MM.1S (cell line): ENCODE measurements around the gene NUDT8.

Experiments used
- DNase-seq: peaks from one replicate; pipeline ENCODE4 v3.0.0-alpha.2; 2015
- H2AFZ ChIP-seq: fragments of 300-600 bp; sonication (generic); 2 replicates; pipeline ENCODE4 v1.6.0; 2016; ENCODE audit warnings: antibody characterized with exemption, low read length
- H3F3A ChIP-seq: fragments of 300-600 bp; sonication (generic); 2 replicates; pipeline ENCODE4 v1.6.1; 2016; ENCODE audit warnings: mild to moderate bottlenecking, antibody characterized with exemption, low read length, moderate library complexity, mixed read lengths; ENCODE audit not compliant: insufficient read depth
- H3K27ac ChIP-seq: fragments of 300-600 bp; sonication (generic); 2 replicates; pipeline ENCODE4 v1.5.1; 2016; ENCODE audit warnings: mild to moderate bottlenecking, low read length
- H3K27me3 ChIP-seq: fragments of 300-600 bp; sonication (generic); replicated peaks from 2 replicates; pipeline ENCODE4 v1.6.0; 2016; ENCODE audit warnings: low read length; ENCODE audit not compliant: insufficient read depth
- H3K36me3 ChIP-seq: fragments of 300-600 bp; sonication (generic); replicated peaks from 2 replicates; pipeline ENCODE4 v1.6.1; 2016; ENCODE audit warnings: mild to moderate bottlenecking, low read length, mixed read lengths; ENCODE audit not compliant: insufficient read depth
- H3K4me1 ChIP-seq: fragments of 300-600 bp; sonication (generic); 2 replicates; pipeline ENCODE4 v1.6.1; 2016; ENCODE audit warnings: low read length, mixed read lengths
- H3K4me2 ChIP-seq: fragments of 300-600 bp; sonication (generic); 2 replicates; pipeline ENCODE4 v1.6.0; 2016; ENCODE audit warnings: low read depth, low read length
- H3K4me3 ChIP-seq: fragments of 300-600 bp; sonication (generic); 2 replicates; pipeline ENCODE4 v1.5.1; 2016; ENCODE audit warnings: low read length, mixed read lengths
- H3K79me2 ChIP-seq: fragments of 300-600 bp; sonication (generic); 2 replicates; pipeline ENCODE4 v1.6.1; 2016; ENCODE audit warnings: mixed run types, low read length, mixed read lengths
- H3K9ac ChIP-seq: fragments of 300-600 bp; sonication (generic); 2 replicates; pipeline ENCODE4 v1.6.1; 2016; ENCODE audit warnings: low read length, mixed read lengths
- H3K9me2 ChIP-seq: fragments of 300-600 bp; sonication (generic); replicated peaks from 2 replicates; pipeline ENCODE4 v1.6.1; 2016; ENCODE audit warnings: mild to moderate bottlenecking, low read length, mixed read lengths; ENCODE audit not compliant: insufficient read depth
- H3K9me3 ChIP-seq: fragments of 300-600 bp; sonication (generic); replicated peaks from 2 replicates; pipeline ENCODE4 v1.6.1; 2016; ENCODE audit warnings: mild to moderate bottlenecking, low read length, mixed read lengths; ENCODE audit not compliant: insufficient read depth
- H4K20me1 ChIP-seq: fragments of 300-600 bp; sonication (generic); 2 replicates; pipeline ENCODE4 v1.6.1; 2016; ENCODE audit warnings: mild to moderate bottlenecking, low read length, moderate library complexity, mixed read lengths; ENCODE audit not compliant: insufficient read depth
- EZH2 ChIP-seq: fragments of 300-600 bp; sonication (generic); optimal IDR thresholded peaks from 2 replicates; pipeline ENCODE3; 2017; ENCODE audit warnings: low read depth, mild to moderate bottlenecking, antibody characterized with exemption, low read length, mixed read lengths
- EZH2phosphoT487 ChIP-seq: fragments of 300-600 bp; sonication (generic); IDR thresholded peaks from 2 replicates; pipeline ENCODE4 v1.6.1; 2018; ENCODE audit warnings: antibody characterized with exemption, low read length
- TF ChIP-seq, protein P1 (sequence below): fragments of 300-600 bp; sonication (generic); IDR thresholded peaks from 2 replicates; pipeline ENCODE4 v1.5.1; 2016; ENCODE audit warnings: antibody characterized with exemption, low read length, mixed read lengths

NUDT8 gene

DNA sequence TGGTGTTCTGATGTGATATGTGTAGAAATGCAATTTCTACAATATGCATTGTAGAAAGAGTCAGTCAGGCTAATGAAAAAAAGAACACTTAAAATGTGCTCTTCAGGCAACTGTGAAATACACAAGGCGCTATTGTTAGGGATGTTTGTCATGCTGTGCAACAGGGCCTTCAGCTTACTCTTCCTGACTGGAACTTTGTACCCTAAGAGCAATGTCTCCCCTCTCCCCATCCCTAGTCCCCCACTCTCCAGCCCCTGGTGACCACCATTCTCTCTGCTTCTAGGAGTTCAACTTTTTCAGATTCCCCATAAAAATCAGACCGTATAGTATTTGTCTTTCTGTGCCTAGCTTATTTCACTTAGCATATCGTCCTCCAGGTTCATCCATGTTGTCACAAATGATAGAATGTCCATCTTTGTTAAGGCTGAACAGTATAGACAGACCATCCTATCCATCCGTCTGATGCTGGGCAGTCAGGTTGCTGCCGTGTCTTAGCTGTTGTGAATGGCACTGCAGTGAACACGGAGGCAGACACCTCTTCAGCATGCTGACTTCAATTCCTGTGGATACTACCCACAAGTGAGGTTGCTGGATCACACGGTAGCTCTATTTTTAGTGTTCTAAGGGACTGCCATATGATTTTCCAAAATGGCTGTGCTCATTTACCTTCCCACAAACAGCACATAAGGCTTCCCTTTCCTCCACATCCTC is 12.3 kb downstream of the NUDT8 start:
- Histone ChIP-seq H3K79me2 (no peaks in the 10 kb centered on the region), H3K4me2 (no peak overlapping the region), H4K20me1 (no peaks in the 10 kb centered on the region), H3K4me3 (no peak overlapping the region), H3F3A (peaks cover 16% of the 10 kb centered on the region), H3K9ac (no peak overlapping the region), H2AFZ (no peak overlapping the region), H3K4me1 (peaks cover 24% of the 10 kb centered on the region), H3K9me3 (no peaks in the 10 kb centered on the region), H3K27ac (no peak overlapping the region), H3K27me3 (no peaks in the 10 kb centered on the region), H3K36me3 (no peaks in the 10 kb centered on the region), H3K9me2 (no peaks in the 10 kb centered on the region)
- DNase-seq: no peak
- TF ChIP-seq EZH2phosphoT487: no peak
- TF ChIP-seq EZH2: no peak
- TF ChIP-seq, protein P1, sequence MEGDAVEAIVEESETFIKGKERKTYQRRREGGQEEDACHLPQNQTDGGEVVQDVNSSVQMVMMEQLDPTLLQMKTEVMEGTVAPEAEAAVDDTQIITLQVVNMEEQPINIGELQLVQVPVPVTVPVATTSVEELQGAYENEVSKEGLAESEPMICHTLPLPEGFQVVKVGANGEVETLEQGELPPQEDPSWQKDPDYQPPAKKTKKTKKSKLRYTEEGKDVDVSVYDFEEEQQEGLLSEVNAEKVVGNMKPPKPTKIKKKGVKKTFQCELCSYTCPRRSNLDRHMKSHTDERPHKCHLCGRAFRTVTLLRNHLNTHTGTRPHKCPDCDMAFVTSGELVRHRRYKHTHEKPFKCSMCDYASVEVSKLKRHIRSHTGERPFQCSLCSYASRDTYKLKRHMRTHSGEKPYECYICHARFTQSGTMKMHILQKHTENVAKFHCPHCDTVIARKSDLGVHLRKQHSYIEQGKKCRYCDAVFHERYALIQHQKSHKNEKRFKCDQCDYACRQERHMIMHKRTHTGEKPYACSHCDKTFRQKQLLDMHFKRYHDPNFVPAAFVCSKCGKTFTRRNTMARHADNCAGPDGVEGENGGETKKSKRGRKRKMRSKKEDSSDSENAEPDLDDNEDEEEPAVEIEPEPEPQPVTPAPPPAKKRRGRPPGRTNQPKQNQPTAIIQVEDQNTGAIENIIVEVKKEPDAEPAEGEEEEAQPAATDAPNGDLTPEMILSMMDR: no peak

DNA sequence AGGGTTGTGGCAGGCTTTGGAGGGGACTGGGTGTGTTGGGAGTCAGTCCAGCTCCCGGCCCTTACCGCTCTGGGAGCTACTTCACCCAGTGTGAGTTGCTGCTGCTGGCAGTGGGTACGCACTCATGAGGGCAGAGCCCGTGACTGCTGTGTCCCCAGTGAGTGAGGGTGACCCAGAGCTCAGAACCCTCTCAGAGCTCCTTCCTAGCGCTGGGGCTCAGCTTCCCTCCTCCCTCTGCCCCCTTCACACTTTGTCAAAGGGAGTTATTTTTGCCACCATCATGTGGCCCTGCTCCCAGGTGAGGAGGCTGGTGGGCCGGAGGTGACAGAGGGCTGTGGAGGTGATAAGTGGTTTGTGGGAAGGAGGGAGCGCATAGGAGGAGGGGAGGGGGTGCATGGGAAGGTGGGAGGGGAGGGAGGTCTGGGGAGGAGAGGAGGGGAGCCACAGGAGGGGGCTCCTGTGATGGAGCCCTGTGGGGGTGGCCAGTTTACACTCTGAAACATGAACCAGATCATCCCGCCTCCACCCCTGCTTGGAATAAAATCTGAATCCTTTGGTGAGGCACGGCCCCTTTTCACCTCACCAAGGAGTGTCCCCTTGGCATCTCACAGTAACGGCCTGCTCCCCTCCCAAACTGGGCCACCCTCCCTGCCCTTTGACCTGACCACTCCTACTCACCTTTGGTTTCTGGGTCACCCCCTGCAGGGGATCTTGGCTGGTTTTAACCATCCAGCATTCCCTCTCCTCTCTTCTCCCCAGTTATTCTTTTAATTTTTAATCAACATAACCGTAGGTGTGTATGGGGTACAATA is 13.1 kb downstream of the NUDT8 start:
- Histone ChIP-seq H3K4me1 (peaks cover 24% of the 10 kb centered on the region), H4K20me1 (no peaks in the 10 kb centered on the region), H3K4me3 (no peak overlapping the region), H3K9ac (no peak overlapping the region), H3F3A (peaks cover 16% of the 10 kb centered on the region), H3K9me2 (no peaks in the 10 kb centered on the region), H3K9me3 (no peaks in the 10 kb centered on the region), H3K27ac (no peak overlapping the region), H2AFZ (no peak overlapping the region), H3K27me3 (no peaks in the 10 kb centered on the region), H3K4me2 (no peak overlapping the region), H3K79me2 (no peaks in the 10 kb centered on the region), H3K36me3 (no peaks in the 10 kb centered on the region; the same call in 1 of the 2 replicates)
- DNase-seq: no peak
- TF ChIP-seq, protein P1: no peak
- TF ChIP-seq EZH2 (no peak), EZH2phosphoT487 (no peak)

DNA sequence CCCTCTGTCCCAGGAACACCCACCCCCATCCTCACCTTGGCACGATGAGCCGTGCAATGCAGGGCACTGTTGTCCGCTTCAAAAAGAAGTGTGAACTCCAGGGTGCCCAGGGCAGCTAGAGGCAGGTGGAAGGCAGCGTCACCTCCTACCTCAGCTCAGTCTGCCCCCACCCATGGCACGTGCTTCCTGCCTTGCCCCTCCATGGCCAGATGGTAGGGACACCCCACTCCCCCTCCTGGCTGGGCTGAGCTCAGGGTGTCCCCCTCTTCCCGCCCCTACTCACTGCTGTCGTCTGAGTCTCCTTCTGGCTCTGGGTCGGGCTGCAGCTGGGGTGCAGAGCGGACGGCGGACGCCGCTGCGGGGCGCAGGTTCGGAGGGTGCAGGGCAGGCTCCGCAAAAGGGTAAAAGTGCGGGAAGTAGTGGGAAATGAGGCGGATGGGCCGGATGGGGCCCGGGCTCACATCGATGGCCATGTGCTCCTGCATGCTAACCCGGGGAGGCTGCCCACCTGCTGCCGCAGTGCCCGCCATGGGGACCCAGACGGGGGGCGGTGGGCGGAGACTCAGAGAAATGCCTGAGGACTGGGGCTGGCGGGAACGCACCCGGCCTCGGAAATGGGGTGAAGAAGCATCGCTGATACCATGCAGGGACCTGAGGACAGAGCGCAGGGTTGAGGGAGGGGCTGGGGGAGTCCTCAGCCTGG is 13.9 kb downstream of the NUDT8 start:
- H3K79me2 ChIP-seq: 0 out of 2 replicates have a peak, but pooled peaks cover under 1% of the 10 kb centered on the region
- TF ChIP-seq EZH2phosphoT487 (no peak), EZH2 (no peak)
- TF ChIP-seq, protein P1: no peak
- DNase-seq: no peak
- no peak overlapping the region for H3K4me2 ChIP-seq
- no peaks in the 10 kb centered on the region for H4K20me1 ChIP-seq
- H3K27me3 ChIP-seq: no peaks in the 10 kb centered on the region
- H2AFZ ChIP-seq: no peak overlapping the region
- H3K36me3 ChIP-seq: no peaks in the 10 kb centered on the region; the same call in 1 of the 2 replicates
- no peak overlapping the region for H3K4me3 ChIP-seq
- peaks cover 16% of the 10 kb centered on the region for H3F3A ChIP-seq
- H3K27ac ChIP-seq: no peak overlapping the region
- H3K9me3 ChIP-seq: no peaks in the 10 kb centered on the region
- H3K9me2 ChIP-seq: no peaks in the 10 kb centered on the region
- H3K4me1 ChIP-seq: peaks cover 24% of the 10 kb centered on the region
- H3K9ac ChIP-seq: no peak overlapping the region
